ENCODE data around the gene HNRNPL.

Gene HNRNPL

GRCh38 chr19:38806371-38806770 is 43.4 kb downstream of the HNRNPL start:
- no peak for TF ChIP-seq GATA2 (IDR thresholded peaks at IDR 0.05; ENCODE audit: low read depth, low read length)
- TF ChIP-seq GATA3 (IDR thresholded peaks at IDR 0.05; ENCODE audit: low read depth, low read length) = no peak

DNA sequence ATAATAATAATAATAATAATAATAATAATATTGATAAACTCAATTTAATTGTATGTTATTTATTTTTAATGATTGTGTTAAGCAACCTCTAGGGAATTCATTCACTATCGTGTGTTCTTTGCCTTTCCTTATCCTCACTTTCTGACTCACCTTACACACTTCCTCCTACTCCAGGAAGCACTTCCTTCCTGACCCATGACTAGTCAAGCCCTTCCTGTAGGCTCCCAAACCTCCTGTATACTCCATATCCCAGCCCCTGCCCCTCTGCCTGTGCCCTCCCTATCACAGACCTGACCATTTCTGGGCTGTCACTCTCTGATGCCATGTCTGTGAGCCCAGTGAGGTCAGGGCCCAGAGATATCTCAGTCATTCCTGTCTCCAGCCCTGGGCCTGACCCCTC is 44.6 kb downstream of the HNRNPL start:
- TF ChIP-seq GATA3 (IDR thresholded peaks at IDR 0.05; ENCODE audit: low read depth, low read length) (no peak), GATA2 (IDR thresholded peaks at IDR 0.05; ENCODE audit: low read depth, low read length) (no peak)

DNA sequence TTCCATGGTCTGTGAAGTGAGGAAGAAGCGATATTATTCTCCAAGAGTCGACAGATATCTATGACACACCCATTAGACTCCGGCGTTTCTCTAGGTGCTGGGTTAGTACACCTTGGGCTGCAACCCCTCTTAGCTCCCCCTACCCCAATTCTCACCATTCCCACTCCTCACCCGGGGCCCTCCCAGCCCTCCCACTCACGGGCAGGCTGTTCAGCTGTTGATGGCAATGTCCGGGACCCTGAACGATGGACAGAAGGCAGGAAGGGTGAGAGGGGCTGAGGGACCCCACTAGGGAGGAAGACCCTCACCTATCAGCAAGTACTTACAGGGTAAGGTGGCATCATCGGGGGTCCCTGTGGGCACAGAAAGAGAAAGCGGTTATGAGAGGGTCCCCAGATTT is 46.2 kb downstream of the HNRNPL start:
- no peak for TF ChIP-seq GATA3 (IDR thresholded peaks at IDR 0.05; ENCODE audit: low read depth, low read length)
- no peak for TF ChIP-seq GATA2 (IDR thresholded peaks at IDR 0.05; ENCODE audit: low read depth, low read length)

DNA sequence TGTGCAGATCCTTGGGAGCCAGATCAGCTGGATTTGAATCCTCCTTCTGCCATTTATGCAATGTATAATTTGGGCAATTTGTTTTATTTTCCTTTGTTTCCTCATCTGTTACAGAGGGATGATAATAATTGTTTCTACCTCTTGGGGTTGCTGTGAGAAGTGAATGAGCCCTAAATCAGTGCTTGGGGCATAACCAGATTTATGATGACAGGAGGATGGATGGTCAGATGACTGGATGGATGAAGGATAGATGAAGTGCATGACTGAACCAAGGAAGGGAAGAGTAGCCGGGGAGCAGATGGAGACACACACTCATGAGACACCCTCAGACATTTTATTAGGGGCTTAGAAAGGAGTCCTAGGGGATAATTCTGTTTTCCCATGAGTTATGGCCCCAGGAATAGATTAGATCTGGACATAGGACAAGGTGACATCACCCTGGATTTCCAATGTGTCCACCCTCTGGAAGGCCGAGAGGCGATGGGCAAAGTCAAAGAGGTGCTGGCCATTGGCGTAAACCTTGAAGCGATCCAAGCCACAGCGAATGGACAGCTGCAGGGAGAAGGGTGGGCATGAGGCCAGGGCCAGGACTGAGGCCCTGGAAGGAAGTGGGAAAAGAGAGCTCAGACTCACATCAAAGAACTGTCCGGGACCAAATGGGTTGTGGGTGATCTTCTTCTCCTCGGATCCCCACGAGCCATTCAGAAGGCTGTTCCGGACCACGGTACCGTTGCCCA is 48.3 kb downstream of the HNRNPL start:
- no peak for TF ChIP-seq GATA2 (IDR thresholded peaks at IDR 0.05; ENCODE audit: low read depth, low read length)
- TF ChIP-seq GATA3 (IDR thresholded peaks at IDR 0.05; ENCODE audit: low read depth, low read length) = no peak

DNA sequence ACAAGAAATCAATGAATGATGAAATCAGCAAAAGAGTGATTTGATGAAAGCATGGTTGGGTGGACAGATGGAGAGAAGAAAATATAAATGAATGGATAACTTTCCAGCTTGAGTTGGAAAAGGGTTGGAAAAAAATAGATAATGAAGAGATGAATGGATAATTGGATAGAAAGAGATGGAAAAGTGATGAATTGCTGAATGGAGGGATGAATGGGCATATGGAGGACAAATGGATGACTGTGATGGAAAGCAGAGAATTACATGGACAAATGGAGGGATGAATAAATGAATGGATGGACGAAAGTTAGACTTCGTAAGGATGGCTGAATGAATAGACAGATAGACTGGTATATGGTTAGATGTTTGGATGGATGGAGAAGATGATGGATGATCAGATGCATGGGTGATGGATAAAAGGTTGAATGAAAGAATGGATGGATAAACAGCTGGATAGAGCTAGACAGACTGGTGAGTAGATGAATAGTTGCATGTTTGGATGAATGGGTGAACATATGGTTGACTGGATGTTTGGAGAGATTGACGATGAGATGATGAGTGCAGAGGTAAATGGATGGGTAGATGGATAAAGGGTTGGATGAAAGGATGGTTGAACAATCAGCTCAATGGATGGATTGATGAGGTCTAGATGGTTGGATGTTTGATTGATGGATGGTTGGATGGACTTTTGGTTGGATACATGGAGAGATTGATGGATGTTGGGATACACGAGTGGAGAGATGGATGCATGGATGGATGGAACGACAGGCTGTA is 49.0 kb downstream of the HNRNPL start:
- TF ChIP-seq GATA2 (IDR thresholded peaks at IDR 0.05; ENCODE audit: low read depth, low read length) = no peak
- TF ChIP-seq GATA3 (IDR thresholded peaks at IDR 0.05; ENCODE audit: low read depth, low read length) = no peak

GRCh38 chr19:38799104-38799503 is 50.7 kb downstream of the HNRNPL start:
- no peak for TF ChIP-seq GATA2 (IDR thresholded peaks at IDR 0.05; ENCODE audit: low read depth, low read length)
- no peak for TF ChIP-seq GATA3 (IDR thresholded peaks at IDR 0.05; ENCODE audit: low read depth, low read length)

- no peak for TF ChIP-seq GATA3 (IDR thresholded peaks at IDR 0.05; ENCODE audit: low read depth, low read length)
- TF ChIP-seq GATA2 (IDR thresholded peaks at IDR 0.05; ENCODE audit: low read depth, low read length) = no peak
These were observed 53.6 kb downstream of the HNRNPL start for GRCh38 chr19:38796154-38796553.

- TF ChIP-seq GATA3 (IDR thresholded peaks at IDR 0.05; ENCODE audit: low read depth, low read length) = no peak
- no peak for TF ChIP-seq GATA2 (IDR thresholded peaks at IDR 0.05; ENCODE audit: low read depth, low read length)
These were observed 54.2 kb downstream of the HNRNPL start for GRCh38 chr19:38795549-38795948.

GRCh38 chr19:38793671-38794070 is 56.1 kb downstream of the HNRNPL start:
- TF ChIP-seq GATA2 (IDR thresholded peaks at IDR 0.05; ENCODE audit: low read depth, low read length) = no peak
- no peak for TF ChIP-seq GATA3 (IDR thresholded peaks at IDR 0.05; ENCODE audit: low read depth, low read length)

DNA sequence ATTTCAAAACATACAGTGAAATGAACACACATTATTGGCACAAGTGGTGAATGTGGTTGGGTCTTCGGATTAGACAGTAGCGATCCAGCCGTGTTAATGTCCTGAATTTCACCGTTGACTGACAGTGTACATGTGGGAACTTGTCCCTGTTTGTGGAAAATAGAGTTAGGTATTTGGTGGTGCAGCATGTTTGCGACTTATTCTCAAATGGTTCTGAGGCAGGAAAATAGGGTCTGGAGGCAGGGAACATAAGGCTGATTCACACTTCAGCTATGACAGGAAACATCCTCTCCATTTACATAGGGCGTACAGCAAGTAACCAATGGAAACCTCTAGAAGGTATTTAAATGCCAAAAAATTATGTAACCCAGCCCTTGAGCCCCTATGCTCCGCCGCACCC is 56.6 kb downstream of the HNRNPL start:
- TF ChIP-seq GATA3 (IDR thresholded peaks at IDR 0.05; ENCODE audit: low read depth, low read length) (no peak), GATA2 (IDR thresholded peaks at IDR 0.05; ENCODE audit: low read depth, low read length) (no peak)

GRCh38 chr19:38792250-38793111 is 57.3 kb downstream of the HNRNPL start:
- no peak for TF ChIP-seq GATA2 (IDR thresholded peaks at IDR 0.05; ENCODE audit: low read depth, low read length)
- no peak for TF ChIP-seq GATA3 (IDR thresholded peaks at IDR 0.05; ENCODE audit: low read depth, low read length)

DNA sequence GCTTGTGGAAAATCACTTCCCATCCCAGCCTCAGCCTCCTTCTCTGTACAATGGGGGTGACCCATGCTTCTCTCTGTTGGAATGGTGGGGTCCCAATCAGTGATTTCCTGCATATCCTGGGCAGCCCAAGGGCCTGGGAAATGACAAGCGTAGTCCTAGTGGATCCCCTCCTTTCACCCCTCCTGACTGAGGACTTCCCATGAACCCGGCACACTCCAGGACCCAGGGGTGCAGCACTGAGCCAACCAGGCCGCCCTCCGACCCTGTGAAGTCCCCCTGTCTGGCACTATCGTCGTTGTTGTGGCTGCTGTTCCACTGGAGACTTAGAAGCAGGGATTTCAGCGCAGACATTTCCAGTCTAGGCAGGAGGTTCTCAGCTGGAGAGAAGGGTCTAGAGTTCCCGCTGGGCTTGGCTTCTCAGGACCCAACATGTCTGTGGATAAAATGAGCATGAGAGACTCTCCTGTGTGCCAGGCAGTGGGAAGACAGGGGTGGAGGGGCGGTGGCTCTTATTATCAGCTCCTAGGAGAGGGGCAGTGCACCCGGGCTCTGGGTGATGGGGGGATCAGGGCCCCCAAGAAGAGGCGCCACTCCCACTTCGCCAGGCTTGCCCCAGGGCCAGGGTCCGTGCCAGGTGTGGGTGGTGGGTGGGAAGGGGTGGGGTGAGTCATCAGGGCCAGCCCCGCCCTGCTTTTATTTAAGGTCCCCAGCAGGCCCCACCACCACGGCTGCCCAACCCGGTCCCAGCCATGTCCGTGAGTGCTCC is 61.1 kb downstream of the HNRNPL start, which contains the start of gene LGALS7B:
Gene LGALS7B (plus strand): TSS at position 723 of the 766 bp plus-strand sequence. CDS start 27 bp downstream, at position 750.
- TF ChIP-seq GATA3 (IDR thresholded peaks at IDR 0.05; ENCODE audit: low read depth, low read length) (no peak), GATA2 (IDR thresholded peaks at IDR 0.05; ENCODE audit: low read depth, low read length) (no peak)

DNA sequence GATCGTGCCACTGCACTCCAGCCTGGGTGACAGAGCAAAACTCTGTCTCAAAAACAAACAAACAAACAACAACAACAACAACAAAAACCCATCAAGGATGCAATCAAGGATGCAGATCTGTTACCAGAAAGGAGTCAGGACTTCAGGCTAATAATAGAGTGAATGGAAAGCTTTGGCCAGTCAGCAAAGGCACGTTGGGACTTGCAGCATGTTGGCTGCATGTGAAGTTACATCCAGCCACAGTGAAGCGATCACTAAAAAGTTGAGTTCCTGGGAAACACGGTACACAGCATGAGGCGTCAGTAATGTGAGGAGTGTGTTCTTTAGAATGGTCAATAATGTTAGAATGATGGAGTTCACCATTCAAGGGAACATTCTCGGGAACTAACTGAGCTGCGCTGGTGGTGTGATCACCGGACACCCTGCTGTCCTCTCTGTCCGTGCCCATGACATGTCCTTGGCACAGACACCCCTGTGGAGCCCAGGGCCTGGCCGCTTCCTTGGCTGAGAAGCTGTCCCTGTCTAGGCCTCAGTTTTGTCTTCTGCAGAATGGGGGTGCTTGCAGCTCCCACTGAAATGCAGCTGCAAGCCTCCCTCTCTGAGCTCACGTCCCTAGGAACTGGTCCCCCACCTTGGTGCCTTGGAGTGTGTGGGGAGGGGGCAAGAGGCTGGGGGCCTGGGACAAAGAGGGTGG is 63.1 kb downstream of the HNRNPL start:
- TF ChIP-seq GATA2 (IDR thresholded peaks at IDR 0.05; ENCODE audit: low read depth, low read length) = no peak
- TF ChIP-seq GATA3 (IDR thresholded peaks at IDR 0.05; ENCODE audit: low read depth, low read length) = no peak
